GM21447 (cell line): ENCODE measurements around the gene KLF17.
"Not testable (repeated sequence)": the region's sequence is repeated elsewhere in the genome, so short reads cannot be mapped to it uniquely, and the experiment has no call there.

Experiments used
- ATAC-seq: cut with Tn5 transposase; IDR thresholded peaks from one replicate; pipeline ENCODE4 v1.9.1; 2021; ENCODE audit not compliant: unreplicated experiment

The KLF17 gene

DNA sequence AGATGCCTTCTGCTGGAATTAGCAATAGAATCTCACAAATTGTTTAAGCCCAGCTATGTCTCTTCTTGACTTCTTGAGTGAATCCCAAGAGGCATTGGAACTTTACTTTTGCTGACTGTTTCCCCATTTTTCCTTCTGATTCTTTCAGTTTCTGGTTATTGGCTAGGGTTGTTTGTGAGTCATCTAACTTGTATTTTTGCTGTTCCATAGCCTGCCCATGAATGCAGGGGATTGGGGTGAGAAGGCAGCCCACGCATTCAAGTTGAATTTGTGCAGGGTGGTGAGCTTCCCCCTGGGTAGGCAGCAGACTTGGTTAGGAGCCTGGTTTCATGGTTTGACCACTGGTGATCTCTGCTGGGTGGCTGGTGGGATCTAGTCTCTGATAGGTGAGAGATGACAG lies 10.4 kb upstream of the KLF17 start:
- ATAC-seq = no peak

DNA sequence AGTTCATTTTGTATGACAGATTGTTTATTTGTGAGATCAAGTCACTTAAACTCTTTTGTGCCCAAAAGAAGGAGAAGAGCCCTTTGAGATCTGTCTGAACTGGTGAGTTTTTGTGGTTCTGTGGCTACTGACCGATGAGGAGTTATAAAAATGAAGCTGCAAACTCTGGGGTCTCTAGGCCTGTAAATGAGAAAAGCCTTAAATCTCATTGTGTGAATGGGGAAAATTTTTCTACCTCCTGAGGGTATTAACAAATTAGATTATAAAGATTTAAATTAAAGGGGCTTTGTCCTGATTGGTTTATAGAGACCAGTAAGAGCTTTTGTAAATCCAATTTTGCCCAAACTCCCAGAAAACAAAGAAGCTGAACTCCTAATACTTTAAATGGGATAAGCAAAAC lies 9.7 kb upstream of the KLF17 start:
- no peak for ATAC-seq

DNA sequence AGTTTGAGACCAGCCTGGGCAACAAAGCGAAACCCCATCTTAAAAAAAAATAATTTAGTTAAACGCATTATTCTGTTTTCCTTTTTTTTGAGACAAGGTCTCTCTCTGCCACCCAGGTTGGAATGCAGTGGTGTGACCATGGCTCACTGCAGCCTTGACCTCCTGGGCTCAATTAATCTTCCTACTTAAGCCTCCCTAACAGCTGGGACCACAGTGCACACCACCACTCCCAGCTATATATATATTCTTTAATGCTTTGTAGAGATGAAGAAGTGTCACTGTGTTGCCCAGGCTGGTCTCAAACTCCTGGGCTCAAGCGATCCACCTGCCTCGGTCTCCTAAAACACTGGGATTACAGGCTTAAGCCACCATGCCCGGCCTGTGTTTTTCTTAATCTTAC lies 7.7 kb upstream of the KLF17 start:
- ATAC-seq = no peak

DNA sequence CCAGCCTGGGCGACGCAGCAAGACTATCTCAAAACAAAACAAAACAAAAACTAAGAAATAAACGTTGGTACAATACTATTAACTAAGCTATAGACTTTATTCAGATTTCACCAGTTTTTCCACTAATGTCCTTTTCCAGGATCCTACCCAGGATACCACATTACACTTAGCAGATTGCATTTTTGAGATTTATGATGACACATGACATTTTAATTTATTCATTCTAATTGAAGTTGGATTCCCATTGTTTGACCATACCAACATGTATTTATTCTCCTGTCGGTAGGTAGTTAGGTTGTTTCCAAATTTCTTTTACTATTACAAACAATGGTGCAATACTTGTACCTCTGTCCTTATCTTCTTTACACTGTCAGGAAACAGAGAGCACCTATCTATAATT lies 6.8 kb upstream of the KLF17 start:
- ATAC-seq = no peak

DNA sequence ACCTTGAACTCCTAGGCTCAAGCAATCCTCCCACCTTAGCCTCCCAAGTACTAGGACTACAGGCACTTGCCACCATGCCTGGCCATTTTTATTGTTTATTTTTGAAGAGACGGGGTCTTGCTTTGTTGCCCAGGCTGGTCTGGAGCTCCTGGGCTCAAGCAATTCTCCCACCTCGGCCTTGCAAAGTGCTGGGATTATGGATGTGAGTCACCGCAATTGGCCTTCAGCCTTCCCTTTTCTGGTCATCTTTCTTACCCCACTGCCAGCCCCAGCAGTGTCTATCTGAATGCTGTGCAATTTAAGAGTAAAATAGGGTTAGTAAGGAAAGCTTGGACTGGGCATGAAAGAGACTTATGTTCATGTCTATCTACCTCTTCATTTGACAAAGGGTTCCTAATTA lies 6.1 kb upstream of the KLF17 start:
- ATAC-seq = no peak

DNA sequence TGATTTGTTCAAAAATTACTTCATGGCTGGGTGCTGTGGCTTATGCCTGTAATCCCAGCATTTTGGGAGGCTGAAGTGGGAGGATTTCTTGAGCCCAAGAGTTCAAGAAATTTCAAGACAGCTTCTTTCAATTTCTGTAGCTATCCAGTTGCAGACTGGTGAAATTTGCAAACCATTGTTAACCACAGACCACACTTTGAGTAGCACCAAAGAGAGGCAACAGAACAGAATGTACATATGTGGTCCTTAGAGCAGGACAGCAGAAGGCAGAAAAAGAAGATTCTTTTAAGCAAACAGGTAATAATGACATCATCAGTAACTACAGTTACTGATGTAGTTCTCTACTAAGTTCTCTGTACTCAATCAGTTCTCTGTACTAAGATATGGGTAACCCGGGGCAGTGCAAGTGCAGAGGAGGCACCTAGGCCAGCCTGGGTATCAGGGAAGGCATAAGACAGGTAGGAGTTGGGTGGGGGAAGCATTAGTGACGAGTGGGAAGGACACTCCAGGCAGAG lies 5.5 kb upstream of the KLF17 start:
- no peak for ATAC-seq

DNA sequence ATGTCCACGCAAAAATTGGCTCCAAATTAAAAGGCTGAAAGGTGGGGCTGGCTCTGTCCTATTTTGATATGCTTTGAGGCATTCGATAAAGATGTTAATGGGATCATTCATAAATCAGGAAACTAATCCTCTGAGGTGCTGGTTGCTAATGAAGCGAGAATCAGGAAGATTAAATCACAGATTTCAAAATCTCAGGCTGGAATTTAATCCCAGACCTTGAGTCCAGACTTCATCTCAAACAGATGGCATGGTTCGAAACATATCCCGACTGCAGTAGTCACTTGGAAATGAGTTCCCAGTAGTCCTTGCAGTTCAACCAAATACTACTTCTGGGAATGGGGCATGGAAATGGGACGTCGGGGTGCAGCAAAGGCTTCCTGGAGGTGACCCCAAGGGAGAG lies 4.5 kb upstream of the KLF17 start:
- no peak for ATAC-seq

DNA sequence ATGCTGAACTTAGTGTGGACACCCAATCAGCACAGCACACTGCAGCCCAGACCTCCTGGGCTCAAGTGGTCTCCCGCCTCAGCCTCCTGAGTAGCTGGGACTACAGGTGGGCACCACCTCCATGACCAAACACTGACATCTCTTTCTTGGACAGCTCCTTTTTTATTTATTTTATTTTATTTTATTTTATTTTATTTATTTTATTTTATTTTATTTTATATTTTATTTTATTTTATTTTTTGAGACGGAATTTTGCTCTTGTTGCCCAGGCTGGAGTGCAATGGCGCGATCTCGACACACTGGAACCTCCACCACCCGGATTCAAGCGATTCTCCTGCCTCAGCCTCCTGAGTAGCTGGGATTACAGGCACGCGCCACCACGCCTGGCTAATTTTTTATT lies 1.3 kb upstream of the KLF17 start:
- not testable (repeated sequence) for ATAC-seq

DNA sequence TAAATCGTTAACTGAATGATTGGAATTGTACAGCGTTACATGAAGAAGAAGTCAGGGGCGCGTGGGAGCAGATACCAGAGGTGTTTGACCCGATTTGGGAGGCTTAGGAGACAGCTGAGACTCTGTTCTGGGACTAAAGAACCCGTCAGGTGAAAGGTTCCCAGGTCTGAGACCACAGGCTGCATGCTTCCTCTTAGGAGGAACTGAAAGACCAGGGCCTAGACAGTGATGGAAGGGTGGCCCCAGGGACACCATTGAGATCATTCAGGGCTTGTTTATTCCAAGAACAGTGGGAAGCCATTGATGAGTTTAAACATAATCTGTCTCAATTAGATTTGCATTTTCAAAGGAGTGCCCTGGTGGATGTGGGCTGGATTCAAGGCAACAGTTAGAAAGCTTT lies 904 bp downstream of the KLF17 start:
- ATAC-seq = no peak

DNA sequence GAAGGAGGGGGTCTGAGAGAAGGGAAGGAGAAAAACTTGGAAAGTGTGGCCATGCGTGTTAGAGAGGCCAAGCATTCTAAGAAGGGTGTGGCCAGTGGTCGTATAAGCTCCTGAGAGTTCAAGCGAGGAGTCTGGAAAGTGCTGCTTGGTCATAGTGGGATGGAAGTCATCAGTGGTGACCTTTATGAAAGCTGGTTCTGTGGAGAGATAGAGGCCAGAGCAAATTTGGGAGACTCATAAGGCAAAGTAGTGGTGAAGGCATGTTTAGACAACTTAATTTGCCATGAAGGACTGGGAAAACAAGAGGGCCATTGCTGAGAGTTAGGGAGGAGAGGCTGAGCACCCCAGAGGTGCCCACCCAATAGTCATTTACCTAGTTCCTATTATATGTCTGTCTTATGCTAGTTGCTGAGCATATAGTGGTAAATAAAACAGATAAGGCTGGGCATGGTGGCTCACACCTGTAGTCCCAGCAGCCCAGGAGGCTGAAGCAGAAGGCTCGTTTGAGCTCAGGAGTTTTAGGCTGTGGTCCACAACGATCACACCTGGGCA lies 1.9 kb downstream of the KLF17 start:
- ATAC-seq = no peak

DNA sequence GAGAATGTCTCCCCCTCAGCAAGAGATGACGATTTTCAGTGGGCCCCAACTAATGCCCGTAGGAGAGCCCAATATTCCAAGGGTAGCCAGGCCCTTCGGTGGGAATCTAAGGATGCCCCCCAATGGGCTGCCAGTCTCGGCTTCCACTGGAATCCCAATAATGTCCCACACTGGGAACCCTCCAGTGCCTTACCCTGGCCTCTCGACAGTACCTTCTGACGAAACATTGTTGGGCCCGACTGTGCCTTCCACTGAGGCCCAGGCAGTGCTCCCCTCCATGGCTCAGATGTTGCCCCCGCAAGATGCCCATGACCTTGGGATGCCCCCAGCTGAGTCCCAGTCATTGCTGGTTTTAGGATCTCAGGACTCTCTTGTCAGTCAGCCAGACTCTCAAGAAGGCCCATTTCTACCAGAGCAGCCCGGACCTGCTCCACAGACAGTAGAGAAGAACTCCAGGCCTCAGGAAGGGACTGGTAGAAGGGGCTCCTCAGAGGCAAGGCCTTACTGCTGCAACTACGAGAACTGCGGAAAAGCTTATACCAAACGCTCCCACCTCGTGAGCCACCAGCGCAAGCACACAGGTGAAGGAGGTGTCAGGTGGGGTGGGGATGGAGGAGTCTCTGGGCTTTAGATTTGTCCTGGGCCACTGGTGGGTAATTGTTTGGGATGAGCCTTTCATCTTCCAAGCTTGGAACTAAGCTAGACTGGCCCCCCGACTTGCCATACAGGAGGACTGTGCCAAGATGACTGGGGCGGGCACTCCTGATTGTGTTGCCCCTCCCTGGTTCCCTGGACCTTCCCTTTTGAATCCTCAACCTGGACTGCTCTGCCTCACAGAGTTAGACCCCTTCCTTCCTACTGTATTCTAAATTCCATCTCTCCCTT lies 11.2 kb downstream of the KLF17 start:
- ATAC-seq = no peak

DNA sequence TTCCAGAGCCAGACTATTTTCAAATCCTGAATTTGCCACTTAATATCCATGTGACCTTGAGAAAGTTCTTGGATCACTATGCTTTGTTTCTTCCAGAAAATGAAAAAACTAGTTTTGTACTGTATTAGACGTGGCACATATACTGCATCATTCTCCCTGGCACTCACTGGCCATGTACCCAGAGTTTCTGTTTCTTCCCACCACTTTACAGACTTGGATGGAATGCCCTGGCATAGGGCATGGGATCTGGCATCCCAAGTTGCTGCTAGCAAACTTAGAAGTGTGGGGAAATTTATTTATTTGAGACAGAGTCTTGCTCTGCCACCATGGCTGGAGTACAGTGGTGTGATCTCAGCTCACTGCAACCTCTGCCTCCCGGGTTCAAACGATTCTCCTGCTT lies 12.8 kb downstream of the KLF17 start:
- ATAC-seq = no peak

DNA sequence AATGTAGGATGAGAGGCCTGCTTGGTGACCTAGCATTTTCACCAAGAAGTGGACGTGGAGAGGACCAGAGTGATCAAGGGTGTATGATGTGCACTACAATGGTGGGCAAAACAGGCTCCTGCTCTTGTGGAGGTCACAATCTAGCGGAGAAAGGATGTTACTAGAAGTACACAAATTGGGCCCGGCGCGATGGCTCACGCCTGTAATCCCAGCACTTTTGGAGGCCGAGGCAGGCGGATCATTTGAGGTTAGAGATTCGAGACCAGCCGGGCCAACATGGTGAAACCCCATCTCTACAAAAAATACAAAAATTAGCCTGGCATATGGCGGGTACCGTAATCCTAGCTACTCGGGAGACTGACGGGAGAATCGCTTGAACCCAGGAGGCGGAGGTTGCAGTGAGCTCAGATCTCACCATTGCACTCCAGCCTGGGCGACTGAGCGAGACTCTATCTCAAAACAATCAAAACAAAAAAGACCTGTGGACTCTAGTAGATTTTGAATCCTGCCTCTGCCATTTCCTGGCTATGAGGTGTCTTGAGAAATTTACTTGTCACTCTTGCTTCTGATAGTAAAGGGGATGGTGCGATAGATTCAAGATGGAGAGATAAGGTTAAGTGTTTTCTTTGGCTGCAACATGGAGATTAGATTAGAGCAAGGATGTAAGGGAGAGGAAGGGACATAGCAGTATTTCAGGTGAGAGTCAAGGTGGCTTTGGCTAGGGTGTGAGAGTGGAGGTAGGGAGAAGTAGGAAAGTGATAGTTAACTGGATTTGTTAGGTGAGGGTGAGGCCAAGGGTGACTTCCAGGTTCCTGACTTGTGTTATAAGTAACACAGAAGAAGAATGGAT lies 15.7 kb downstream of the KLF17 start:
- ATAC-seq = no peak

DNA sequence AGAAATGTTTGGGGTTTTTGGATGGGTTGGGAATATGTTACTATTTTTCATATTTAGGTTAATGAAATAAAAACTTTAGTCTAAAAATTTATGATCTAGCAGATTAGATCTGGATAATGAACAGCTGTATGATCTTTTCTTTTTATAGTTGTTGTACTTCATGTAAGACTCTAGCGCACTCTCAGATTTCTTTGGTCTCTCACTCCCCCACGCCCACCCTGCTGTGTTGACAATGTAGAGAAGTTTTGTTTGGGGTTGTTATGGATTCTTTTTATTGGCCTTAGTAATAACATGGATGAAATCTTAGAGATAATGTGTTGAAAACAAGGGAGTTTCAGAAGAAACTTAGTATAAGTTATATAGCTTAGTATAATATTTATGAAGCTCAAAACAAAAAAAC lies 17.3 kb downstream of the KLF17 start:
- ATAC-seq = no peak

DNA sequence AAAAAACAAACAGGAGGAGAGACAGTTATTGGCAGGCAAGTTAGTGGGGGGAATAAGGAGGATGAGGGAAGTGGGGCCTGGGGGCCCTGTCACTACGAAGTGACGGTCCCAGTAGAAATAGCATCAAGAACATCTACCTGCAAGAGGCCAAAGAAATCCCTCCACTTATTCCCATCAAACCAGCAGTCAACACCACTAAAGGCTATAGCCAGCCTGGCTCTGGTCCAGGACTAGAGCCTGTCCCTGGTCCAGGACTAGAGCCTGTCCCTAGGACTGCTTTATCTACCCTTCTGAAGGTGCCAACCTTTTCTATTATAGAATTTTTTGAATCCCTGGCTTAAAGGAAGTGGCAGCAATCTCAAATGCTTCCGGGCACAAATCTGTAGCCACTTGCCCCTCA lies 19.6 kb downstream of the KLF17 start:
- ATAC-seq = no peak

DNA sequence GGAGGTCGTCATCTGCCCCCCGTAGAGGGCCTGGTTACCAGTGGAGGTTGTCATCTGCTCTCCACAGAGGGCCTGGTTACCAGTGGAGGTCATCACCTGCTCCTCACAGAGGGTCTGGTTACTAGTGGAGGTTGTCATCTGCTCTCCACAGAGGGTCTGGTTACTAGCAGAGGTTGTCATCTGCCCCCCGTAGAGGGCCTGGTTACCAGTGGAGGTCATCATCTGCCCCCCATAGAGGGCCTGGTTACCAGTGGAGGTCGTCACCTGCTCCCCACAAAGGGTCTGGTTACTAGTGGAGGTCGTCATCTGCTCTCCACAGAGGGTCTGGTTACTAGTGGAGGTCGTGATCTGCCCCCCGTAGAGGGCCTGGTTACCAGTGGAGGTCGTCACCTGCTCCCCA lies 20.9 kb downstream of the KLF17 start:
- ATAC-seq = not testable (repeated sequence)

DNA sequence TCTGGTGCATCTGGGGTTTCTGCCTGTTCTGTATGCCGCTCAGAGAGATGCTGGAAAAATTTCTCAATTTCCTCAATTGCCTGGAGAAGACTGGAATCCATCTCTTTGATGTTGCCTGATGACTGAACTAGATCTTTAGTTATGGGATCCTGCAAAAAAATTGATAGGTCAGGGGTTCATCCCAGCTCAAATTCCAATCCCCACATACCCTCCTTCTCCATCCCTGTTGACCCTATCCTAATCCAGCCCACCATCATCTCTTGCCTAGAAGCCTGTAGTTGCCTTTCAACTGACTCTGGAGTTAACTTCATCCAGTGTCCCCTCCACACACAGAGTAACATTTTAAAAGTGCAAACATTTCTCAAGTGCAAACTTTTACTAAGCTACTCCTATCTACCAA lies 22.9 kb downstream of the KLF17 start, which contains the start of gene KLF18:
Gene KLF18, minus strand, starts transcription at position 101 of the 400 bp plus-strand sequence. Its CDS starts 0 bp downstream, at position 101.
- ATAC-seq = no peak

DNA sequence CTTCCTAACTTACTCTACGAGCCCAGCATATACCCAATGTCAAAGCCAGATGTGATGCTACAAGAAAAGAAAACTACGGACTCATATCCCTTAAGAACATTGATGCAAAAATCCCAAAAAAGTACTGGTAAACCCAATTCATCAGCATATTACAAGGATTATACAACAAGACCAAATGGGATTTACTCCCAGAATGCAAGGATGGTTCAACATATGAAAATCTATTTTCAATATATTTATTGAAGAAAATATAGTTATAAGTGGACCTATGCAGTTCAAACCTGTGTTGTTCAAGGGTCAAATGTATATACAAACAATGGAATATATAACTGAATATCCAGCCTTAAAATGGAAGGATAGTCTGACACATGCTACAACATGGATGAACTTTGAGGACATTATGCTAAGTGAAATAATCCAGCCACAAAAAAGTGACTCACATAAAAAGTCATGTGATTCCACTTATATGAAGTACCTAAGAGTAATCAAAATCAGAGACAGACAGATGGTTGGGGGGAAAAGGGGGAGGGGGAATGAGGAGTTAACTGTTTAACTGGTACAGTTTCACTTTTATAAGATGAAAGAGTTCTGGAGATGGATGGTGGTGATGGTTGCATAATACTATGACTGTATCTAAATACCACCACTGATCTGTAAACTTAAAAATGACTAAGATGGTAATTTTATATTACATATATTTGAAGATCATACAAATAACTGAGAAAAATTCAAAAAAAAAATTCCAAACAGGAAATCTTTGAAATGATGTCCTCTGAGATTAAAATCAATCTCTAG lies 26.5 kb downstream of the KLF17 start:
- ATAC-seq = no peak

DNA sequence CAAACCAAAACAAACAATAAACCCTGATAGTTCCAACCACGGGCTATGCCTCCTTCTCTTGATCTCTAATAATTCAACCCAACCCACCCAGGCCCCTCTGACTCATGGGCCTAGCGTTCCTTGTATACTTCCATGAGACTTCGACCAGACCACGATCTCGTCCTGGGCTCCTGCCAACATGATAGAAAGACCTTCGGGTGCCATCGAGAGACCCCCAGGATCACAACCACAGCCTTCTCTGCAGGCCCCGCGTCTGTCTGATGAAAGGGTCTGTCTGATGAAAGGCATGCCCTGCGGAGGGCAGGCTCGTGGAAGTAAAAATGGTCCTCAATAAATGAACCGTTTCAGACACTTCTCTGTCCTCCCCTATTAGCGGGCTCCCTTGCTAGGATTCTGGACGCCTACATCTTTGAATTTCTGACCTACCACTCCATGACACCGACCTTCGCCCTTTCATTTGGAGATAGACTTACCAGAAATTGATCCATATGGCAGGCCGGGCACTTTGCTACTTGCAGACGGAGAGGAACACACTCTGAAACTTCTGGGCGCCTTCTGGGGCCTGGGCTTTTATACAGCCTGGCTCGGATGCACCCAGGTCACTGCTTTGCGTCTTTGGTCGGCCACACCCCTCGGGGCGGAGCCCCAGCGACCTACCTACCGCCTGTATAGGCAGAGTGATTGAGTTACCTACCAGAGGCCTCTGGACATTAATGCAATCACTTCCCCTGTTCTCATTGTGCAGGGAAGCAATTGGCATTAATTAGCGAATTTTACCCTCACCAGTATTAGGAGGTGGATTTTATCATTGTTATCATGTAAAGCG lies 28.1 kb downstream of the KLF17 start:
- ATAC-seq = no peak

DNA sequence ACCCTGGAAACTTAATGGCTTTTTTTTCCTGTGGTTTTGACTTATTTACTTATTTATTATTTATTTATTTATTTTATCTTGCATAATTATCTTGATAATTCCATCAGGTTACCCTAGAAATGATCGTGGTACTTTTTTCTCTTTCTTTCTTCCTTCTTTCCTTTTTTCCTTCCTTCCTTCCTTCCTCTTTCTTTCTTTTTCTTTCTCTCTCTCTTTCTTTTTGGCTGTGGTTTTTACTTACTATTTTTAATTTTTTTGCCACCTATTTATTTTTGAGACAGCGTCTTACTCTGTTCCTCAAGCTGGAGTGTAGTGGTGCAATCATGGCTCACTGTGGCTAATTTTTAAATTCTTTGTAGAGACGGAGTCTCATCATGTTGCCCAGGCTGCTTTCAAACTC lies 29.0 kb downstream of the KLF17 start:
- ATAC-seq = no peak
